Measurements from ENCODE around the gene HSF5. TPM values are rescaled to one million over a fixed set of nuclear protein-coding genes. Genes with fewer than 3 reads are reported as not detected.

Gene HSF5
- total RNA-seq, 1 experiment from 2014 or later = not detected

GRCh38 chr17:58381124-58382035, 106.8 kb downstream of the HSF5 start:
- Mint-ChIP-seq H3K9me3 (ENCODE audit: unreplicated experiment) (no peaks in the 10 kb centered on the region), H3K4me1 (ENCODE audit: insufficient read depth, unreplicated experiment) (no peaks in the 10 kb centered on the region), H3K27me3 (ENCODE audit: insufficient read depth, unreplicated experiment) (no peaks in the 10 kb centered on the region), H3K36me3 (ENCODE audit: insufficient read depth, unreplicated experiment) (no peaks in the 10 kb centered on the region), H3K4me3 (ENCODE audit: unreplicated experiment) (no peak overlapping the region), H3K27ac (ENCODE audit: low read depth, unreplicated experiment) (no peak overlapping the region)
- no peak for DNase-seq (ENCODE audit: unreplicated experiment)
- no peak for TF ChIP-seq CTCF (IDR thresholded peaks at IDR 0.05; ENCODE audit: unreplicated experiment)
- no TSS peak for BruUV-seq (replicated peaks)
- intact Hi-C loops (cut with micrococcal nuclease) = no loop called here
- CTCF ChIA-PET = interaction anchor here (1.1 to 1.5 kb wide), 4 partner anchors 21 to 64 kb away, joined by 3 to 6 read pairs (median 5); no protein-coding TSS in a partner anchor
- POLR2A ChIA-PET = interaction anchor here (0.7 kb wide), 2 partner anchors 7 to 9 kb away, joined by 3 read pairs; no protein-coding TSS in a partner anchor

- intact Hi-C loops (cut with micrococcal nuclease) = no loop called here
- no peaks in the 10 kb centered on the region for H3K4me1 Mint-ChIP-seq (ENCODE audit: insufficient read depth, unreplicated experiment)
- no peak for TF ChIP-seq CTCF (IDR thresholded peaks at IDR 0.05; ENCODE audit: unreplicated experiment)
- H3K4me3 Mint-ChIP-seq (ENCODE audit: unreplicated experiment) = no peak overlapping the region
- ChIA-PET POLR2A (interaction anchor here (0.7 to 2.0 kb wide), 4 partner anchors 8 to 35 kb away, joined by 3 to 8 read pairs (median 3); no protein-coding TSS in a partner anchor), CTCF (interaction anchor here (0.6 to 1.3 kb wide), 4 partner anchors 21 to 127 kb away, joined by 3 to 6 read pairs (median 4); no protein-coding TSS in a partner anchor)
- DNase-seq (ENCODE audit: unreplicated experiment) = no peak
- H3K27ac Mint-ChIP-seq (ENCODE audit: low read depth, unreplicated experiment) = no peak overlapping the region
- no peaks in the 10 kb centered on the region for H3K27me3 Mint-ChIP-seq (ENCODE audit: insufficient read depth, unreplicated experiment)
- H3K9me3 Mint-ChIP-seq (ENCODE audit: unreplicated experiment) = no peaks in the 10 kb centered on the region
- H3K36me3 Mint-ChIP-seq (ENCODE audit: insufficient read depth, unreplicated experiment) = no peaks in the 10 kb centered on the region
- no TSS peak for BruUV-seq (replicated peaks)
Measured at GRCh38 chr17:58380207-58381123, 107.7 kb downstream of the HSF5 start.

- H3K27ac Mint-ChIP-seq (ENCODE audit: low read depth, unreplicated experiment) = no peak overlapping the region
- no peak for TF ChIP-seq CTCF (IDR thresholded peaks at IDR 0.05; ENCODE audit: unreplicated experiment)
- intact Hi-C loops (cut with micrococcal nuclease) = no loop called here
- POLR2A ChIA-PET = interaction anchor here (0.7 to 2.0 kb wide), 4 partner anchors 11 to 36 kb away, joined by 3 to 8 read pairs (median 5); no protein-coding TSS in a partner anchor
- H3K4me1 Mint-ChIP-seq (ENCODE audit: insufficient read depth, unreplicated experiment) = no peaks in the 10 kb centered on the region
- no peaks in the 10 kb centered on the region for H3K27me3 Mint-ChIP-seq (ENCODE audit: insufficient read depth, unreplicated experiment)
- H3K36me3 Mint-ChIP-seq (ENCODE audit: insufficient read depth, unreplicated experiment) = no peaks in the 10 kb centered on the region
- DNase-seq (ENCODE audit: unreplicated experiment) = no peak
- no peak overlapping the region for H3K4me3 Mint-ChIP-seq (ENCODE audit: unreplicated experiment)
- no peaks in the 10 kb centered on the region for H3K9me3 Mint-ChIP-seq (ENCODE audit: unreplicated experiment)
- CTCF ChIA-PET = interaction anchor here (0.7 kb wide), 1 partner anchor 62 kb away, joined by 3 read pairs; no protein-coding TSS in a partner anchor
- BruUV-seq (replicated peaks) = no TSS peak
Measured at GRCh38 chr17:58379511-58379824, 108.7 kb downstream of the HSF5 start.

All from MCF 10A (cell line).